Thoracic aorta (tissue), 2 donors: ENCODE data around the gene DRC1. TPM values are rescaled to one million over a fixed set of nuclear protein-coding genes. Genes with fewer than 3 reads are reported as not detected.

Experiments used
- ATAC-seq: fragments of 150-250 bp; one replicate; pipeline ENCODE4 v1.8.0; 2017; ENCODE audit warnings: low read depth; ENCODE audit not compliant: insufficient number of reproducible peaks, low FRiP score
- DNase-seq: peaks from one replicate; pipeline ENCODE4 v3.0.0-alpha.2; 2020; ENCODE audit warnings: low spot score
- H3K27ac ChIP-seq, 2 donors: fragments of 200-600 bp; sonication (generic); 1 replicate in 1 of 2; 2 replicates in 1 of 2; pipeline ENCODE4 v1.5.1; 2016; ENCODE audit warnings: mild to moderate bottlenecking in 2 of 2, moderate library complexity in 2 of 2
- H3K27me3 ChIP-seq: fragments of 200-600 bp; sonication (generic); replicated peaks from 2 replicates; pipeline ENCODE4 v1.6.0; 2016; ENCODE audit warnings: mild to moderate bottlenecking; ENCODE audit not compliant: insufficient read depth
- H3K36me3 ChIP-seq: fragments of 200-600 bp; sonication (generic); one replicate; pipeline ENCODE4 v1.5.1; 2016
- H3K4me1 ChIP-seq, 2 donors: fragments of 200-600 bp; sonication (generic); 1 replicate in 1 of 2; 2 replicates in 1 of 2; pipeline versions ENCODE4 v1.5.1 to v1.6.0; 2016; ENCODE audit warnings: low read depth in 2 of 2, mild to moderate bottlenecking in 1 of 2; ENCODE audit not compliant: control insufficient read depth in 1 of 2
- H3K4me3 ChIP-seq: fragments of 200-600 bp; sonication (generic); 2 replicates; pipeline ENCODE4 v1.5.1; 2016; ENCODE audit warnings: mild to moderate bottlenecking
- H3K9me3 ChIP-seq: fragments of 200-600 bp; sonication (generic); 2 replicates; pipeline ENCODE4 v1.5.1; 2016
- total RNA-seq, 2 donors: library from RNA; depleted of rRNA; stranded (reverse); fragments of >200 nt; gene quantifications; one replicate each; pipeline versions ENCODE4 v1.1.0 to v1.2.3, GENCODE V29; 2016
- TF ChIP-seq, protein P1 (sequence below): fragments of 200-600 bp; sonication (generic); IDR thresholded peaks from one replicate; pipeline ENCODE4 v1.5.1; 2019; ENCODE audit warnings: antibody characterized with exemption

Gene DRC1
- total RNA-seq, 2 donors from 2014 or later = not detected

- TF ChIP-seq, protein P1, sequence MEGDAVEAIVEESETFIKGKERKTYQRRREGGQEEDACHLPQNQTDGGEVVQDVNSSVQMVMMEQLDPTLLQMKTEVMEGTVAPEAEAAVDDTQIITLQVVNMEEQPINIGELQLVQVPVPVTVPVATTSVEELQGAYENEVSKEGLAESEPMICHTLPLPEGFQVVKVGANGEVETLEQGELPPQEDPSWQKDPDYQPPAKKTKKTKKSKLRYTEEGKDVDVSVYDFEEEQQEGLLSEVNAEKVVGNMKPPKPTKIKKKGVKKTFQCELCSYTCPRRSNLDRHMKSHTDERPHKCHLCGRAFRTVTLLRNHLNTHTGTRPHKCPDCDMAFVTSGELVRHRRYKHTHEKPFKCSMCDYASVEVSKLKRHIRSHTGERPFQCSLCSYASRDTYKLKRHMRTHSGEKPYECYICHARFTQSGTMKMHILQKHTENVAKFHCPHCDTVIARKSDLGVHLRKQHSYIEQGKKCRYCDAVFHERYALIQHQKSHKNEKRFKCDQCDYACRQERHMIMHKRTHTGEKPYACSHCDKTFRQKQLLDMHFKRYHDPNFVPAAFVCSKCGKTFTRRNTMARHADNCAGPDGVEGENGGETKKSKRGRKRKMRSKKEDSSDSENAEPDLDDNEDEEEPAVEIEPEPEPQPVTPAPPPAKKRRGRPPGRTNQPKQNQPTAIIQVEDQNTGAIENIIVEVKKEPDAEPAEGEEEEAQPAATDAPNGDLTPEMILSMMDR = no peak
- H3K4me1 ChIP-seq = peaks cover 14 to 21% of the 10 kb centered on the region in 2 donors
- H3K27me3 ChIP-seq = no peaks in the 10 kb centered on the region
- DNase-seq (no peak), ATAC-seq (no peak)
- no peaks in the 10 kb centered on the region for H3K9me3 ChIP-seq
- no peak overlapping the region for H3K27ac ChIP-seq
- H3K4me3 ChIP-seq = no peak overlapping the region
- H3K36me3 ChIP-seq = no peaks in the 10 kb centered on the region
Observed at GRCh38 chr2:26396734-26397298, 4.9 kb upstream of the DRC1 start.

DNA sequence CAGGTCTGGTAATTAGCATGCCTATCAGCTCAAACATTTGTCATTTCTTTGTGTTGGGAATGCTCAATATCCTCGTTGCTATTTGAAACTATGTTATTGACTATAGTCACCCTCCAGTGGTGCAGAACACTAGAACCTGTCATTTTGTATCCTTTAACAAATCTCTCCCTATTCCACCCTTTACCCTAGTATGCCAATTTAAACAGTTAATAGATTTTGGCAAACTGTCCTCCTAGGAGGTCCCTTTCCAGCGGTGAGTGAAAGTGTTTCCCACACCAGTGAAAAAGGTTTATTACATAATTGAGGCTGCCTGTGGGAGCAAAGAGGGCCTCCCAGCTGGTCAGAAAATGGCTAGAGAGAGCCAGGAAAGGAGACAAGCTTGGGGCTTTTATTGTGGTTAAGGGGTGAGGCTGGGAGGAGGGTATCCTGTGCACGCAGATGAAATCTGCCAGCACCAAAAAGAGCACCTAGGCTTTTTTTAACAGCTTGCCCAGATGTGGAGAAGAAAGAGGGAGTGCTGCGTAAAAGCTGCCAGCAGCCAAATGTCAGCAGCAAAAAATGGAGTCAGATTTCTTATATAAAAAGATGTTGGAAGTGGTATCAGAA, 1.8 kb upstream of the DRC1 start:
- TF ChIP-seq, protein P1 = no peak
- ATAC-seq (no peak), DNase-seq (no peak)
- Histone ChIP-seq H3K4me1 (peaks cover 6 to 12% of the 10 kb centered on the region in 2 donors), H3K27ac (no peak overlapping the region), H3K9me3 (no peaks in the 10 kb centered on the region), H3K27me3 (no peaks in the 10 kb centered on the region), H3K36me3 (no peaks in the 10 kb centered on the region), H3K4me3 (no peak overlapping the region)

- no peak overlapping the region for H3K4me3 ChIP-seq
- ATAC-seq = no peak
- no peaks in the 10 kb centered on the region for H3K36me3 ChIP-seq
- TF ChIP-seq, protein P1 = no peak
- peaks cover 0 to 6% of the 10 kb centered on the region in 2 donors for H3K4me1 ChIP-seq
- no peak for DNase-seq
- no peak overlapping the region for H3K27ac ChIP-seq
- H3K27me3 ChIP-seq = no peaks in the 10 kb centered on the region
- H3K9me3 ChIP-seq = no peaks in the 10 kb centered on the region
Observed at GRCh38 chr2:26400723-26401122, 997 bp upstream of the DRC1 start.

DNA sequence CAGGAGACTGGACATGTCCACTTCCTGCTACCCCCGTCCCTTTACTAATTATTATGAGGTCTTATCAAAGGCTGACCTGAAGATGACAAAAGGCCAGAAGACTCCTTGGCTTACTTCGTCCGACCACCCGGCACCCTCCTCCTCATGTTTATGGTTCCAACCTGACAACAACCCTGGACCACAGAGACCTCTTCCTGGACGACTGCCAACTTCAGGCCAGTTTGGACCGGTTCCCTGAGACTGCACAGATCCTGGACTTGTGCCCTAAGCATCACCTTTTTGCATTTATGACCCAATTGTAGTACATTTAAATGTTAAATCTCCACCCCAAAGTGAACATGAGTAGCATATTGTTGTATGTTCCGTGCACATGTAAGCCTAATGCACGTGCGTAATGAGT, 5.8 kb downstream of the DRC1 start:
- Histone ChIP-seq H3K27ac (no peak overlapping the region), H3K4me1 (no peaks in the 10 kb centered on the region), H3K9me3 (no peaks in the 10 kb centered on the region), H3K4me3 (no peak overlapping the region), H3K27me3 (no peaks in the 10 kb centered on the region), H3K36me3 (no peaks in the 10 kb centered on the region)
- TF ChIP-seq, protein P1 = no peak
- ATAC-seq = no peak
- no peak for DNase-seq

DNA sequence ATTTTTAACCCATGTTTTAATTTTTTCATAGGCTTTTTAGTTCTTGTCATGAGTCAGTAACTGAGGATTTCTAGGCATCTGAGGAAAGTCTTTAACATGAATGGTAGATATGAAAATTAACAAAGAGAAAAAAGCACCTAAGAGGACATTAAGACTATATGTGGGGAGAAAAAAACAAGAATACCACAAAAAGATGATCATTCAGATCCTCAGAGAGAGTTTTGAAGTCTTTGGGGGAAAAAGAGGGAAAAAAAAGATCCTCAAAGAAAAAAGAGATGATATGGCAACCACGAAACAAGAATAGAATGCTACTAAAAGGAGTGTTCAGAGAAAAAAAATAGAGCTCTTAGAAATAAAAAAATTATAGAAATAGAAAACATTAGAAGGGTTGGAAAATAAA, 8.1 kb downstream of the DRC1 start:
- Histone ChIP-seq H3K27ac (no peak overlapping the region), H3K9me3 (no peaks in the 10 kb centered on the region), H3K36me3 (no peaks in the 10 kb centered on the region), H3K4me3 (no peak overlapping the region), H3K27me3 (no peaks in the 10 kb centered on the region), H3K4me1 (no peaks in the 10 kb centered on the region)
- DNase-seq (no peak), ATAC-seq (no peak)
- TF ChIP-seq, protein P1 = no peak
